ENCODE measurements around the gene LYPD6B.

The LYPD6B gene

DNA sequence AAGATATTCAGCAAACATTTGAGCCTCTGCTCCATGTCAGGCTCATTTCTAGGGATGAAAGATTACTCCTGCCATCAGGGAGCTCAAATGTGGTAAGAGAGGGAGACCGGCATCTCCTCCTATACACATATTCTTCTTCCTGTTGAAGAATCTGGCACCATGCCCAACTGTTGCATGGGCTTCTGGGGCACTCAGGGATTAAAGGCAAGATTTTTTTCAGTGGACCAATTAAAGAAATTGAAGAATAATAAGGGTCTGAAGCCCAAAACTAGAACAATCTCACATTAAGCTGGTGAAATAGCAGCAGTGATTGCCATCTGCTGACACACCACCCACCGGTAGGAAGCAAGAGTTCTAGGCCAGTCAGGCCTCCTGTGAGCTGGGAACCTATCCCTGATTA lies 146.5 kb downstream of the LYPD6B start:
- Histone ChIP-seq H3K27ac (ENCODE audit: low read depth, low read length) (no peak overlapping the region), H3K9me3 (ENCODE audit: insufficient read depth, low read length) (no peaks in the 10 kb centered on the region), H3K79me2 (ENCODE audit: insufficient read depth, low read length) (no peaks in the 10 kb centered on the region), H4K20me1 (ENCODE audit: low read depth, low read length) (no peaks in the 10 kb centered on the region), H3K9ac (ENCODE audit: low read length) (no peak overlapping the region), H3K4me3 (ENCODE audit: insufficient read depth, low read length, poor library complexity, severe bottlenecking) (no peak overlapping the region), H3F3A (ENCODE audit: insufficient read depth) (no peaks in the 10 kb centered on the region), H3K4me2 (ENCODE audit: low read depth, low read length, poor library complexity, severe bottlenecking) (no peak overlapping the region), H3K27me3 (ENCODE audit: low read length) (no peaks in the 10 kb centered on the region), H2AFZ (ENCODE audit: low read depth, low read length, severe bottlenecking) (no peak overlapping the region), H3K36me3 (ENCODE audit: low read length) (no peaks in the 10 kb centered on the region), H3K9me2 (replicated peaks; ENCODE audit: insufficient read depth, low read length) (no peaks in the 10 kb centered on the region)
- no peak for TF ChIP-seq EZH2phosphoT487 (conservative IDR thresholded peaks at IDR 0.05; ENCODE audit: low read length)
- TF ChIP-seq, protein P1, sequence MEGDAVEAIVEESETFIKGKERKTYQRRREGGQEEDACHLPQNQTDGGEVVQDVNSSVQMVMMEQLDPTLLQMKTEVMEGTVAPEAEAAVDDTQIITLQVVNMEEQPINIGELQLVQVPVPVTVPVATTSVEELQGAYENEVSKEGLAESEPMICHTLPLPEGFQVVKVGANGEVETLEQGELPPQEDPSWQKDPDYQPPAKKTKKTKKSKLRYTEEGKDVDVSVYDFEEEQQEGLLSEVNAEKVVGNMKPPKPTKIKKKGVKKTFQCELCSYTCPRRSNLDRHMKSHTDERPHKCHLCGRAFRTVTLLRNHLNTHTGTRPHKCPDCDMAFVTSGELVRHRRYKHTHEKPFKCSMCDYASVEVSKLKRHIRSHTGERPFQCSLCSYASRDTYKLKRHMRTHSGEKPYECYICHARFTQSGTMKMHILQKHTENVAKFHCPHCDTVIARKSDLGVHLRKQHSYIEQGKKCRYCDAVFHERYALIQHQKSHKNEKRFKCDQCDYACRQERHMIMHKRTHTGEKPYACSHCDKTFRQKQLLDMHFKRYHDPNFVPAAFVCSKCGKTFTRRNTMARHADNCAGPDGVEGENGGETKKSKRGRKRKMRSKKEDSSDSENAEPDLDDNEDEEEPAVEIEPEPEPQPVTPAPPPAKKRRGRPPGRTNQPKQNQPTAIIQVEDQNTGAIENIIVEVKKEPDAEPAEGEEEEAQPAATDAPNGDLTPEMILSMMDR (IDR thresholded peaks at IDR 0.05; ENCODE audit: insufficient read depth, low read length, poor library complexity, severe bottlenecking) = no peak

DNA sequence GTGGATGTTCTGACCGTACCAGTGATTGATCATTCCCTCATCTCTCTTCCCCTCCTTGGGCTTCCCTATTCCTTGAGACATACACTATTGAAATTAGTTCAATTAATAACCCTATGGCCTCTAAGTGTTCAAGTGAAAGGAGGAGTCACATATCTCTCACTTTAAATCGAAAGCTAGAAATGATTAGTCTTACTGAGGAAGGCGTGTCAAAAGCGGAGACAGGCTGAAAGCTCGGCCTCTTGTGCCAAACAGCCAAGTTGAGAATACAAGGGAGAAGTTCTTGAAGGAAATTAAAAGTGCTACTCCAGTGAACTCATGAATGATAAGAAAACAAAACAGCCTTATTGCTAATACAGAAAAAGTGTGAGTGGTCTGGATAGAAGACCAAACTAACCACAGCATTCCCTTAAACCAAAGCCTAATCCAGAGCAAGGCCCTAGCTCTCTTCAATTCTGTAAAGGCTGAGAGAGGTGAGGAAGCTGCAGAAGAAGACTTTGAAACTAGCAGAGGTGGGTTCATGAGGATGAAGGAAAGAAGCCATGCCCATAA lies 147.5 kb downstream of the LYPD6B start:
- Histone ChIP-seq H4K20me1 (ENCODE audit: low read depth, low read length) (no peaks in the 10 kb centered on the region), H3K79me2 (ENCODE audit: insufficient read depth, low read length) (no peaks in the 10 kb centered on the region), H3K4me3 (ENCODE audit: insufficient read depth, low read length, poor library complexity, severe bottlenecking) (no peak overlapping the region), H2AFZ (ENCODE audit: low read depth, low read length, severe bottlenecking) (no peak overlapping the region), H3K27ac (ENCODE audit: low read depth, low read length) (no peak overlapping the region), H3K27me3 (ENCODE audit: low read length) (no peaks in the 10 kb centered on the region), H3K9ac (ENCODE audit: low read length) (no peak overlapping the region), H3K36me3 (ENCODE audit: low read length) (no peaks in the 10 kb centered on the region), H3K9me3 (ENCODE audit: insufficient read depth, low read length) (no peaks in the 10 kb centered on the region), H3F3A (ENCODE audit: insufficient read depth) (no peaks in the 10 kb centered on the region), H3K9me2 (replicated peaks; ENCODE audit: insufficient read depth, low read length) (no peaks in the 10 kb centered on the region), H3K4me2 (ENCODE audit: low read depth, low read length, poor library complexity, severe bottlenecking) (no peak overlapping the region)
- no peak for TF ChIP-seq EZH2phosphoT487 (conservative IDR thresholded peaks at IDR 0.05; ENCODE audit: low read length)
- TF ChIP-seq, protein P1 (IDR thresholded peaks at IDR 0.05; ENCODE audit: insufficient read depth, low read length, poor library complexity, severe bottlenecking) = no peak

- no peaks in the 10 kb centered on the region for H3K79me2 ChIP-seq (ENCODE audit: insufficient read depth, low read length)
- H2AFZ ChIP-seq (ENCODE audit: low read depth, low read length, severe bottlenecking) = no peak overlapping the region
- no peak overlapping the region for H3K4me3 ChIP-seq (ENCODE audit: insufficient read depth, low read length, poor library complexity, severe bottlenecking)
- H4K20me1 ChIP-seq (ENCODE audit: low read depth, low read length) = no peaks in the 10 kb centered on the region
- TF ChIP-seq, protein P1 (IDR thresholded peaks at IDR 0.05; ENCODE audit: insufficient read depth, low read length, poor library complexity, severe bottlenecking) = no peak
- no peak for TF ChIP-seq EZH2phosphoT487 (conservative IDR thresholded peaks at IDR 0.05; ENCODE audit: low read length)
- no peak overlapping the region for H3K4me2 ChIP-seq (ENCODE audit: low read depth, low read length, poor library complexity, severe bottlenecking)
- no peaks in the 10 kb centered on the region for H3K9me2 ChIP-seq (replicated peaks; ENCODE audit: insufficient read depth, low read length)
- H3K27ac ChIP-seq (ENCODE audit: low read depth, low read length) = no peak overlapping the region
- no peaks in the 10 kb centered on the region for H3K9me3 ChIP-seq (ENCODE audit: insufficient read depth, low read length)
- no peaks in the 10 kb centered on the region for H3K36me3 ChIP-seq (ENCODE audit: low read length)
- no peak overlapping the region for H3K9ac ChIP-seq (ENCODE audit: low read length)
- H3K27me3 ChIP-seq (ENCODE audit: low read length) = no peaks in the 10 kb centered on the region
- H3F3A ChIP-seq (ENCODE audit: insufficient read depth) = no peaks in the 10 kb centered on the region
These were observed 148.6 kb downstream of the LYPD6B start for GRCh38 chr2:149187057-149187456.
